Skin epidermis (tissue), 12 donors: ENCODE data around the gene CCDC85A.

Experiments used
- H3K27ac ChIP-seq, 21 experiments: fragments of 200-600 bp; sonication (generic) in 11 of 21; one replicate each; pipeline ENCODE4 v1.5.0; 2020; ENCODE audit warnings: mild to moderate bottlenecking in 3 of 21, inconsistent platforms in 2 of 21, moderate library complexity in 2 of 21
- H3K4me3 ChIP-seq, 7 experiments: fragments of 200-600 bp; sonication (generic) in 2 of 7; one replicate each; pipeline ENCODE4 v1.5.0; 2020; ENCODE audit warnings: inconsistent platforms in 2 of 7, mild to moderate bottlenecking in 2 of 7, moderate library complexity in 1 of 7

CCDC85A gene

DNA sequence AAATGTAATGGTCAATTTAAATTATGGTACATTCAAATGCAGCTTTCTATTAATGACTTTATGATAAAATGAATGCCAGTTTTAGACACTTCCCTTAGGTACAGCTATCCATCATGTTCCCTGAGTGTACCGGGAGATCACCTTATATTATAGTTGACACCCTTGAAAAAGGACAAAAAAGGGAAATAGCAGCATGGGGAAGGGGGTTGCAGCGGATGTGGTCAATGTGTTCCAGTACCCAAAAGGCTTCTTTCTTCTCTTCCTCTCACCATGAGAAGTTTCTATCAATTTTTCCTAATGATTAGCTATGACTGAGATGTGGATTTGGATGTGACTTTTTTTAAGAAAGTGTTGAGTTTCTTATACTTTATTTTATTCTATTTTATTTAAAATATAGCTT lies 154.4 kb downstream of the CCDC85A start:
- Histone ChIP-seq H3K27ac (no peak overlapping the region), H3K4me3 (no peak overlapping the region)

DNA sequence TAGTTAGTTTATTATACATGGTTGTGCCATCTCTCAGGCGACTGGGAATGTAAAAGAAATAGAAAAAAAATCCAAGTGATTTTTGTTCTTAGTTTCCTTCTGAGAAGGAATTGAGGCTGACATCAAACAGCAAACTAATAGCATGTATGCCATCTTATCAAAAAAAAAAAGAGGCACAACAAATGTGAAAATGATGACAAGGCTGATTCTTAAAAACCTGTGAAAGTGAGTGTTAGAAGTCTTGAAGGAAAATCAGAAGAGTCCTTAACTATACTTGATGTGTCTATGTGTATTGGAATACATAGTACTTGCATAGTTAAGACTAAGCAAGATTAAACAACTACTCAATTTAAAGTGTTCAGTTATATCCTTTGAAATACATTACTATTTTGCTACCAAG lies 161.0 kb downstream of the CCDC85A start:
- H3K4me3 ChIP-seq, result no peak overlapping the region
- no peak overlapping the region for H3K27ac ChIP-seq

DNA sequence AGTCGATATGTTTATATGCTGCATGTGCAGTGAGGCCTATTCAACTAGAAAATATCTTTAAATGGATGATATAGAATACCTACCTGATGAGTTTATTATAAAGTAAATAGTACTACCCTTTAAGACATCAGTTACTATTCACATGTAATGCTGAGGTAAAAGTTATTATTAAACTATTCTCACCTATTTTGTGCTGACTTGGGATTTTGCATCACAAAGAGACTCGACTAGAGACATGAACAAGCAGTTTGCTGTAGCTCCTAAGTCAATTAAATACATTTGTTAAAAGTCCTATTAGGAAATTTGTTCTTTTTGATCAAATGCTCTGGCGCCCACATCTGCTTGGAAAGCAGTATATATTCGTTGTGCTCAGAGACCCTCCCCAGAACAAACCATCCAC lies 164.1 kb downstream of the CCDC85A start:
- Histone ChIP-seq H3K27ac (no peak overlapping the region), H3K4me3 (no peak overlapping the region)

DNA sequence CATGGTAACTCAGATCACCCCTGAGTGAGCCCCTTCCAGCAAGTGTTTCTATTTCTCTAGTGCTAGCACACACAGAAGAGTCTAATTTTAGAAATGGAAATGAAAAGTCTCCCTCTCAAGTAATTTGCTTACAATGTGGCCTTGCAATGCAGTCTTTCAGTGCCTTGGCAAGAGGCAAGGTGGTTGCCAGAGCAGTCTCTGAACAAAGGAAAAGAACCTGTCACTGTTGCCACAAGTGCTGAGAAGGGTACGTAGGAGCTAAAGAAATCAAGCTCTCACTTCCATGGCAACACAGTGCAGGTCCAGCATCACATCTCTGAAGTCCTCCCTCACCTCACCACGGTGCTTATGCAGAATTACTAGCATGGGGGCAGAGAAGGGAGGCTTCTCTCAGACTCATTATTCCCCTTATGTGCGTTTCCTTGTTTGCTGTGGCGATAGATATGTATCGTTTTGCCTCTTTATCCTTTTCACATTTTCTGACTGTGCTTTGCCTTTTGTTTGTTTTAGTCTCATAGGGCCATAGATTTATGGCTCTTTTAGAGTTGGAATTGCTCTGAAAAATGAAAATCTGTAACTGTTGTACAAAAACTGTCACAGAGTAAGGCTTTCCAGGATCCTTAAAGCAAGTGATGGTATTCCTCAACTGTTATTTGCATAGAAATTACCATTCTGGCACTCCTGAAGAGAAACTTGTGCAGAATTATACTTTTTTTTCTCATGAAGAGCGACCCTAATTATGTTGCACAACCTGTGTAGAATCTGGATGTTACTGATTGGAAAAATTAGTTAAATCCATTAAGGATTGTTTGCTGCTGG lies 164.8 kb downstream of the CCDC85A start:
- Histone ChIP-seq H3K4me3 (no peak overlapping the region), H3K27ac (no peak overlapping the region)

DNA sequence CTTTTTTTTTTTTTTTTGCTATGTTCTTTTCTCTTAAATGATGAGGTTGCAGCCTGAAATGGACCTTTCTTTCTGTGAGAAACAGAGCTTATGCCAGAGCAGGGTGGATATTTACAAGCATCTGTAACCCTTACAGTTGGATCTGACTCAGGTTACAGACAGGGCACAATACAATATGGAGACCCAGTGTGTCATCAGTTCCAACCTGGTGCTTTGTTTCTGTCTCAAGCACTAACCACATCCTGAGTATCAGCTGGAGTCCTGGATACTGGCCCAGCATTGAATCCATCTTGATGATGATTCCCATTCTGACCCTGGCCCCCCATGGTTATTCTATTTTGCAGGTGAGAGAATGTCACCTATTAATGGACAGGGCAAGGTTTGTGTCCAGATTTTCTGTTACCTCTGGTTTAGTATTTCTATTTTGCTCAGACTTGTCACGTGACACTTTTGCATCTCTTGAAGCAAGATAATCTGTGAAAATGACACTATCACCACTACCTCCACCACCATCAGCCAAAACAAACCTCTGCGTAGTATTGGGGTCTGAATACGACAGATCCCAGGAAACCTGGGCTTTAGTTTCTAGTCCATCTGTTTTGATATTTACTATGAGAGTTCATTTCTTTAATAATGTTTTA lies 174.0 kb downstream of the CCDC85A start:
- Histone ChIP-seq H3K27ac (no peak overlapping the region), H3K4me3 (no peak overlapping the region)

DNA sequence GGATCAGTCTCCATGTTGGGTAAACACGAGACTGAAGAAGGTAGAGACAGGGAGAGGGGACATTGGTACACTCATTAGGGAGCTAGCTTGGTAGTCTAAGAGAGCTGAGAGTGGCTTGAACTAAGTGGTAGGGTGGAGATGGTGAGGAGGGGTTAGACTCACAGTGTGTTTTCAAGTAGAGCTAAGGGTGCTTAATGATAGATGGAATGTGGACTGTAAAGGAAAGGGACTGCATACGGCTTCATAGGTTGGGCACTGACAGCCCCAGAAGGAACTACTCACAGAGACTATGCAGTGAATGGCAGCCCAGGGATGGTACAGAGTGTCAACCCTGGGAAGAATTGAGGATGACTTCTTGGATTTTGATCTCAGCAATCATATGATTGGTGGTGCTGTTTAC lies 178.1 kb downstream of the CCDC85A start:
- Histone ChIP-seq H3K4me3 (no peak overlapping the region), H3K27ac (no peak overlapping the region)

DNA sequence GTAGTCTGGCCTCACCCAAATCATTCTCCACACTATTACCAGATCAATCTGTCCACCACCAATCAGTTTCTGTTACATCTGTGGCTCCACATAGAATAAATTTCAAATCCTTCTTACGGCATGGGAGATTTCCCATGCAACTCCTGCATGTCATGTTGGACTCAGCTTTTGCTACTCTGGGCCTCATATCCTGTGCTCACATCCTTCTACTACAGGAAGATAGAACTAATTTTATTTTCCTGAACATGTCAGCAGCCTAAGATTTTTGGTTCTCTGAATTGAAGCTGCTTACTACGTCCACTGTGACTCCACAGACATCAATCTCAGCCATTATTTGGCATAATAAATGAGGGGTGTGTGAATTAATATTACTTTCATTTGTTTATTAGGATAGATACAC lies 181.1 kb downstream of the CCDC85A start:
- no peak overlapping the region for H3K27ac ChIP-seq
- H3K4me3 ChIP-seq, result no peak overlapping the region

DNA sequence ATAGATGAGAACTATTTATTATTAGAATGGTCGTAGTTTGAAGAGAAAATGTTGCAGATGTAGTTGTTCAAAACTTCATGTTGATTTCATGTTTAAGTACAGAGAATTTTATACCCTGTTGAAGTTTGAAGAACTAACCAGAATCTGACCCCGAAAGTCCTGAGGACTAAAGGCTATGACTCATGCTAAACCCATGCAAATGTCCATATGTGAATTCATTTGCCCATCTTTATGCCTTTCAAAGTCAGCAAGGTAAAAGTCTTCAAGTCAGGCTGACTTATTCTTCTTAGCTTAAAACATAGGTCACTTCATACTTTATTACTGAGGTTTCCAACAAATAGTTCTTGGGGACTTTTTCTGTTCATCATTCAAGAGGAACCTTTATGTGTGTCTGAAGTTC lies 185.5 kb downstream of the CCDC85A start:
- no peak overlapping the region for H3K27ac ChIP-seq
- H3K4me3 ChIP-seq, result no peak overlapping the region

DNA sequence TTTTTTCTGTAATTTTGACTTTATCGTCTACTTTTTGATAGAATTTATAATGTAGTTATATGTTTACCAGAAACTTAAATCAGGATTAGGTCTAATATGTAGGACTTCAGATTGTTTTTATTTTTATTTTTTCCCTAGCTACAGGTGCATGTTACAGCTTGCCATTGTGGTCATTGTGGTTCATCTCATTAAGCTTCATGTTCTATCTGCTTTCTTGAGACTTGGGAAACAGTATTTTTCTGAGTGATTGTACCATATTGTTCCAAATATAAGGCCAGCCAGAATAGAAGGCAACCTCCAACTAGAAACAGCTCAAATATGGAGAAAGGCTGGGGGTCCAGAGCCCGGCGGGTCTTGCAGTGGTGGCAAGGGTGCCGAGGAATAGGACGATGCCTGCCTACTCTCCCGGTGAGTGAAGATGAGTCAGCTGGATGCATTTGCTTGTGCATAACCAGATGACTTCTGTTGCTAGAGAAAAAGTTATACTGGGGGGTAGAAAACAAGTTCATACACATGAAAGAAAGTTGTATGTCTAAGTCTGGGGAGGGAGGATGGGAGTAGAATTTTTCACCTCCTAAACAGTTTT lies 188.4 kb downstream of the CCDC85A start:
- H3K27ac ChIP-seq, result no peak overlapping the region
- H3K4me3 ChIP-seq, result no peak overlapping the region

DNA sequence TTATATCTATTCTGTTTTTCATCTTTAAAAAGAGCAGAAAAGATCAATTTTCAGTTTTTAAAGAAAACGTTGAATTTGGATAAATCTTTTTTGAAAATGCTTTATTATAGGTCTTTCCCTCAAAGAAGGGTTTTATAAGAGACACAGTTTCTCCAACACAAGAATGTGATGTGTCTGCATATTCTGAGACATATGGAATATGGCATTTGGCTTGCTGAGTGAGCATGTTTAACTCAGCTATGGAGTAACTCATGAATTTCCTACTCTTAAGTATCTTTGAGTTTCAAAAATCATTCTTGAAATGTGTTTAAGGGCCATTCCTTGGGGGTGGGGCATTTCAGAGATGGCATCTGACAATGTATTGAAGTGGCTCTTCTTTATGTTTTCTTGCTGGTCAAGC lies 191.5 kb downstream of the CCDC85A start:
- no peak overlapping the region for H3K27ac ChIP-seq
- H3K4me3 ChIP-seq, result no peak overlapping the region

DNA sequence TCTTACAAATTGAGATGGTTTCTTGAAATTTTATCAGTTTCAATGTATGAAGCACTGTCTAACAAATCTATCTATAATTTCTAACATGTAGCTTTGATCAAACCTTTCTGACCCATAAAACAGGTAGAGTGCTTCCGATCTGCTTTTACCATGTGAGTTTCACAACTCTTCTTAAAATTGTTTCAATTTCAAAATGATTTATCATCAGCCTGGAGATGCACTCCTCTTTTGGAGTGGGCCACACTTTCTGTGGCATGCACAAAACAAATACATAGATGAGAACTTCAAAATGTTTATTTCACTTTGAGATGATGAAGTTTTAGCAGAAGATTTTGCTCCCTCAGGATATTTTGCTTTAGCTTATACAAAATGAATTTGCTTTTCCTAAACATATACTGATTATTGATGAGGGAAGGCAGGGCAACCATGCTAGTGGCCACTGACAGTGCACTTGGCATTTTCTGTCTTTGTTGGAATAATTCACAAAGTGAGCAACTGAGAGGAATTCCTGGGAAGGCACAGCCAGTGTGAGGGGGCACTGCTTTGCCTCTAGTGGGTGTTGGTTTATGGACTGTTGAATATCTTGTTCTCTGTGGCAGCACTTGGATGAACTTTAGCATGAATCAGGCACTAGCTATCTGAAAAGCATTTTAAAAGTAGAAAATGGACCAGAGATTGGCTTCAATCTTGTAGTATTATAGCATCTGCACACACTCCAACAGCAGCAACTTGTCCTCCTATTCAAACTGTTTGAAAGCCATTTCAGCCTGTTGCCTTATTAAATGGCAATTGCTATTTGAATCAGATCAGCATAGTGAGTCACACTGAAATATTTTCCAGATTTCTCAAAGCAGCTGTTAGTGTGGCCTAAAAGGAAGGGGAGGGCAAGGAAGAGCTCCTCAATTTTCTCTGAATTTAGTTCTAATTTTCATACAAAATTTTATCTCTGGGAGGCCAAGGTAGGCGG lies 193.2 kb downstream of the CCDC85A start:
- Histone ChIP-seq H3K27ac (no peak overlapping the region), H3K4me3 (no peak overlapping the region)

DNA sequence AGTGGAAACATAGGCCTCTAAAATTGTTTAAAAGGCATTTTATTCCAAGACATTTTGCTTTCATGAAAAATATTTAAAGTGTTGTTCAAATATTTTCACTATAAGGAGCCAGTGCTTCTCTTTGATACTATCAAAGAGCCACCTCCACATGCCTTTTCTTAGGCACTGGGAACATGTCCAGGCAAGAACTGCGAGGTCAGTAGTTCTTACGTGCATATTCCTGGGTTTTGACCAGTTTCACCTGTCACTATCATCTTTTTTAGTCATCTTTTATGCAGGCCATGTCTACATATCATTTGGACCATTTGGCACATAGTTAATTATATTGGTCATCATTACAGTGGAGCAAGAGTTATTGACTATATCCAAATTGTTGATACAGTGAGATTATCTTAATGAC lies 195.3 kb downstream of the CCDC85A start:
- no peak overlapping the region for H3K27ac ChIP-seq
- no peak overlapping the region for H3K4me3 ChIP-seq

DNA sequence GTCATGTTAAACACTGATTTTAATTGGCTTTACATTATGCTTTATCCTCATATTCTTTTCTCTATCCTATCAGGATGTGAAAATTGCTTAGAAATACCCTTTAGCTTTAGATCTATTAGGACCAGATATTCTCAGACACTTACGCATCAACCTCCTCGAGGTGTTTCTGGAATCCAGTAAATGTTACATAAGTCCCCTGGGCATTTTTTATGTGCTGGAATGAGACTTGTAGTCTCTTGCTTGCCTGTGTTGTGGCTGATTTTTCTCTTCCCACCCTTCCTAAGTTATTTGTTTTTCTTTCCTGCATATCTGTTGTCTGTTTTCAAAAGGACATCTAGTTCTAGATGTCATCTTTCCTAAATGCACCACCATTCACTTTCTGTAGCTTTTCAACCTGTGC lies 197.1 kb downstream of the CCDC85A start:
- H3K4me3 ChIP-seq, result no peak overlapping the region
- H3K27ac ChIP-seq, result no peak overlapping the region

DNA sequence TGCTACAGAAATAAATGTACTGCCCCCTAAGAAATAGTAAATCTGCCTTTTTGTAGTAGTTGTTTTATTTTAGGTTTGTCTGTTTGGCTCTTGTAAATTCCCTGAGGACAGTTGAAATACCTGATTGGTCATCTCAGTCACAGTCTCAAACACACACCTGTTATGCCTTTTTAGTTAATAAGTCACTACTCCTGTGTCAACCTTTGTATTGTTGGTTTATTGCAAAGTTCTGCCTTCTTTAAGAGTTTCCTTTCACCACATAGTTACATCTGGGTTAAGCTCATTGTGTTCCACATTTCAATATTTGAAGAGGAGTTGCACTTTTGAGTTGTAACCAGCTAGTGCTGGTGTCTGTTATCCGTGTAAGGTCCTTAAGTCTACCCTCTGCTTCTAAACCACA lies 198.7 kb downstream of the CCDC85A start:
- Histone ChIP-seq H3K27ac (no peak overlapping the region), H3K4me3 (no peak overlapping the region)

DNA sequence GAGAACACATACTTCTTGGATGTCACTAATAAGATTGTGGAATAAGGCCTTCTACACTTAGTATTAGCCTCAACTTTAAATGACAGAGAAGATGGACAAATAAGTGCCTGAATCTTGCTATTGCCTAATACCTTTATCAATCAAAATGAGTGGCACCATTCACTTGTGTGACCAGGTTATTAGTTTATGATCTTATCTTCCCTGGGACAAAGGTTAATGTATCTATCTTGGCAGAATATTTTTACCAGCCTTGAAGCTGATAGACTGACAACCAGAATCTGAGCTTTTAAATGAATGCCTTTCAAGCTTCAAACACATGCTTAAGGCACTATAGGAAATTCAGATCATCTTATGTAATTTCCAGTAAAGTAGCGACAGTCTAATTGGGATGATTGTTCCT lies 202.9 kb downstream of the CCDC85A start:
- Histone ChIP-seq H3K27ac (no peak overlapping the region), H3K4me3 (no peak overlapping the region)

DNA sequence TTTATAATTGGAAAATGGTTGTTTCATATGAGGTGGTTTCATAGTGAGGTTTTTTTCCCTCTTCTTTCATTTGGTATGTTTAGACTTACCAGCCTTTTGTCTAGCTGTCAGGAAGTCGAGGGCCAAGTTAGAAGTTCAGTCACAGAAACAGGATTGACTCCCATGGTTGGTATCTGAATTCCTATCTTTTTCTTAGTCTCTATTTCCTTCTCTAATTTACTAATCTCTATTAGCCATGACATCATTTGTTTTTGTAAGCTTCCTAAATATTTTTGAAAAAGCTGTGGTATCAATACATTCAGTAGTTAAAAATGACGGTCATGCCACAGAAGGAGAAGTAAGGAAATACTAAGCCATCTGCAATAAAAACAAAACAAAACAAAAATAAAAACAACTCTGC lies 206.9 kb downstream of the CCDC85A start:
- no peak overlapping the region for H3K4me3 ChIP-seq
- no peak overlapping the region for H3K27ac ChIP-seq

DNA sequence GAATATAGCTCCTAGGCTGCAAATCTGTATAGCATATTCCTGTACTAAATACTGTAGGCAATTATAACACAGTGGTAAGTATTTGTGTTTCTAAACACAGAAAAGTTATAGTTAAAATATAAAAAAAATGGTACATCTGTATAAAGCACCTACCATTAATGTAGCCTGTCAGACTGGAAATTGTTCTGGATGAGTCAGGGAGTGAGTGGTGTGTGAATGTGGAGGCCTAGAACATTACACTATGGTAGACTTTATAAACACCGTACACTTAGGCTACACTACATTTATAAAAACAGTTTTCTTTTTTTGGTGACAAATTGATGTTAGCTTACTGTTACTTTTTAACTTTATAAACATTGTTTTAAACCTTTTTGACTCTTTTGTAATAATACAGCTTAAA lies 226.3 kb downstream of the CCDC85A start:
- no peak overlapping the region for H3K27ac ChIP-seq

DNA sequence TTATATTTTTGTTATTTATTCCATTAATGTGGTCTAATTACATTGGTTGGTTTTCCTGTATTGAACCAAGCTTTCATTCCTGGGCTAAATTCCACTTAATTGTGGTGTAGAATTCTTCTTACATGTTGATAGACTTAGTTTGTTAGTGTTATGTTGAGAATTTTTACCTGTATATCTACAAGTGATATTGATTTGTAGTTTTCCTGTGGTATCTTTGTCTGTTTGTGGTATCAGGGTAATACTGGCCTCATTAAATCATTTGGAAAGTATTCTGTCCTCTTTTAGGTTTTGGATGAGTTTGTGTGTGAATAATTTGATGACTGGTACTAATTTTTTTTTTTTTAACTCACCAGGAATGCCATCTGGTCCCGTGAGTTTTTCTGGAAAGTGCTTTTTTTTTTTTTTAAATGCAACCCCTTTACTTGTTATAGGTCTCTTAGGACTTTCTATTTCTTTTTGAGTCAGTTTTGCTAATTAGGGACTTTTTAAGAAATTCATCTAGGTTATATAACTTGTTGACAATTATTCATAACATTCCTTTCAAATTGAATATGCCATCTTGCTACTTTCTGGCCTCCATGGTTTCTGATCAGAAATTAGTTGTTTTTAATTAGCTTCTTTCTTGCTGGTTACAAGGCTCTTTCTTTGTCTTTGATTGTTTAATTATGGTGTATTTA lies 232.8 kb downstream of the CCDC85A start:
- Histone ChIP-seq H3K27ac (no peak overlapping the region), H3K4me3 (no peak overlapping the region)

More for the DNA sequence above, 226.3 kb downstream of the CCDC85A start:
- H3K4me3 ChIP-seq, result no peak overlapping the region
